GM18508 (cell line): ENCODE measurements around the gene BCAP31.
"Not testable (repeated sequence)": the region's sequence is repeated elsewhere in the genome, so short reads cannot be mapped to it uniquely, and the experiment has no call there.

Experiments used
- ATAC-seq: cut with Tn5 transposase; IDR thresholded peaks from one replicate; pipeline ENCODE4 v1.9.1; 2021; ENCODE audit warnings: moderate number of reproducible peaks; ENCODE audit not compliant: insufficient read depth, unreplicated experiment

BCAP31 gene

DNA sequence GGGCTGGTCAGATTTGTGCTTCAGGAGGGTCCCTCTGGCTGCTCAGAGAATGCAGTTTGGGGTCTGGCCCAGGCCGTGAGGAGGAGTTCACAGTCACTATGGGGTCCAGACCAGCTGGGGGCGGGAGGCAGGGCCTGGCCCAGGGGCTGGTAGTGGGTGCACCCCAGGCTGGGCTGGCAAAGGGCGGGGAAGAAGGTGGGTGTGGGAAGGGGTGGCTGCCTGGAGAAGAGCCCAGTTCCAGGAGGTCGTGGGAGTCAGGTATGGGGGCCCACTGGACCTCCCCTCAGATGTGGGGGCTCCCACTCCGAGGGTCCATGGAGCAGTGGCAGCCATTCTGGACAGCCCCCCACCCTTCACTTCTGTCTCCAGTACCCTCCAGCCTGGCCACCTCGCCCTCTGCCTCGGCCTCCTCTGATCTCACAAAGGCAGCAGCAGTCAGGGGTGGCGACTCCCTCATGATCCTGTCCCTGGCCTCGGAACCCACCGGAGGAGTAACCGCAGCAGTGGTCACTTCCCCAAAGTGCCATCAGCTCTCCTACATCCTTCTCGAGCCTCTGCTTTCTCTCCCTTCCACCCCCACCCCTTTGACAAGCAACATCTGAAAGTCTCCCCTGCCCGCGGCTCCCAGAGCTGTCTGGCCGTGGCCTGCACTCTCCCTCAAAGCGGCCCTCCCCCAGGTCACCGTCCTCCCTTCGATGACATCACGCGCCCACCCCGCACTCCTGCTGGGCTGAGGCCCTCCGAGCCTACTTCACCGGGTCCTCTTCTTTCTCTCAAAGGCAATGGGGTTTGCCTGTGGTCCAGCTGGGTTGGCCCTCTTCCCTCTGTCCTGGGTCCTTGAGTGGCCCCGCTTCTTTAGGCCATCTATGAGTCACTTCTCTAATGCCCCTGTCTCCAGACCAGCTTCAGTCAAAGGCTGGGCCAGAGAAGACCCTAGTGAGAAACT, 38.2 kb downstream of the BCAP31 start:
- no peak for ATAC-seq

DNA sequence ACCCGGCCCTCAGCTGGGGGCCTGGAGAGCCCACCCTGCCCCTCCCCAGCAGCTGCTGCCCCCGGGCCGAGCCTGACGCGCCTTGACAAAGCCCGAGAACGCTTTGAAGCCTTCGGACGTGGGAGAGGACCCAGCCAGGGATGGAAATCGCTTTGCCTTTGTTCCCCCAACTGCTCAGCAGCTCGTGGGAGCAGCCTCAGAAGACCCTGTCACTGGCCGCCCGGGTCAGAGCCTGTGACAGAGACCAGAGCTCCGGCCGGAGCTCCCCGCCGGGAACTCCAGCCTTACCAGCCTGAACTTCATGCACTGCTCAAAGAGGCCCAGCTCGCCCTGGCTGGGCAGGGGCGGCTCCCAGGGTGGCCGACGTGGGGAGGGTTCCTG, 39.0 kb downstream of the BCAP31 start:
- ATAC-seq, result no peak

DNA sequence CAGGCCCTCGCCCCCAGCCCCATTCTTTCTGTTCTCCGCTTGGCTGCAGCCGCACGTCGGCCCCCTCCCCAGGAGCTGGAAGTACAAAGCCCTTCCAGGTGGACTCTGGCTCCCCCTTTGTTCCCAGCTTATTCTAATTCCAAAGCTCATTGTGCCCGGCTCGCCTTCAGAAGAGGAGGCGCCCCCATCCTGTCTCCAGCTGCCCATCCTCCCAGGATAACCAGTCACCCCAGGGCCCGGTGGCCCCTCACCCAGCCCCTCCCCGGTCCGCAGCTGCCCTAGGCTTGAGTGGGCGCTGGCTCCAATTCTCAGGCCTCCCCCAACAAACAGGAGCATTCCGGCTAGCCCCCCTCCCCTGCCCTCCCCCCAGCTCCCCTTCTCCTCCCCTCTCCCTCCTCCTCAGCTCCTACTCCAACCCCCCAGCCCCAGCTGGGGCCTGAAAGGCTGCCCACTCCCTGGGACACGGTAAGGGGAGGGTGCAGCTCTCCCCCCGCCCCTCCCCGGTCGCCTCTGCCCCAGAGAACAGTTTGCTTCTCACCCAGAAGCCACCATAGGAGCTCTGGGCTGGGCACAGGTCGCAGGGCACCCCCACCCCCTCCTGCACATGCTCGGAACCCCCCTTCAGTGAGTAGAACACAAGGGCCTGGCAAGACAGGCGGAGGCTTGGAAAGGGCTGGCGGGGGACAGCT, 39.6 kb downstream of the BCAP31 start:
- no peak for ATAC-seq

DNA sequence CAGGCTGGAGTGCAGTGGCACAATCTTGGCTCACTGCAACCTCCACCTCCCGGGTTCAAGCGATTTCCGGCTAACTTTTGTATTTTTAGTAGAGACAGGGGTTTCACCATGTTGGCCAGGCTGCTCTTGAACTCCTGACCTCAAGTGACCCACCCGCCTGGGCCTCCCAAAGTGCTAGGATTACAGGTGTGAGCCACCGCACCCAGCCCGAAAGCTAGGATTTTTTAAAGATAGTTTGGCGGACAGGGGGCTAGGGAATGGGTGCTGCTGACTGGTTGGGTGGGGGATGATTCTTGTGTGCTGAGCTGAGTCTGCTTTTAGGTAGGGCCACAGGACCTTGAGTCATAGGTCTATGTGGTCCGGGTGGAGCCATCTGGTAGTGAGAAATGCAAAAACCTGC, 40.7 kb downstream of the BCAP31 start:
- ATAC-seq, result not testable (repeated sequence)

DNA sequence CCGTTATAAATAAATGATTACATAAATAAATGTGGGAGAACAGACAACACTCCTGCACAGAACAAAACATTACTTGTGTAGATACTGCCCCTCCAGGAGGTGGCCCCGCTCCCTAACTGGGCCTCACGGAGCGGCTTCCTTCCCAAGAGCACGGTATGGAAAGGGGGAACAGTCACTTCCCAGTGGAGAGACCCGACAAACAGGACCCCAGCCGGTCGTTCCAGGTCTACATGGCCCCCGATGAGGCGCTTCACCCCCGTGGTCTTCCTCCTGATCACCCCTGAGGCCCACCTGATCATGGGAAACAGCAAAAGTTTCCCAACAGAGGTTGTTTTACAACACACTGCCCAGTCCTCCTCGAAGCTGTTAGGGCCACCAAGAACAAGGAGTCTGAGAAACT, 43.0 kb downstream of the BCAP31 start:
- ATAC-seq, result no peak

DNA sequence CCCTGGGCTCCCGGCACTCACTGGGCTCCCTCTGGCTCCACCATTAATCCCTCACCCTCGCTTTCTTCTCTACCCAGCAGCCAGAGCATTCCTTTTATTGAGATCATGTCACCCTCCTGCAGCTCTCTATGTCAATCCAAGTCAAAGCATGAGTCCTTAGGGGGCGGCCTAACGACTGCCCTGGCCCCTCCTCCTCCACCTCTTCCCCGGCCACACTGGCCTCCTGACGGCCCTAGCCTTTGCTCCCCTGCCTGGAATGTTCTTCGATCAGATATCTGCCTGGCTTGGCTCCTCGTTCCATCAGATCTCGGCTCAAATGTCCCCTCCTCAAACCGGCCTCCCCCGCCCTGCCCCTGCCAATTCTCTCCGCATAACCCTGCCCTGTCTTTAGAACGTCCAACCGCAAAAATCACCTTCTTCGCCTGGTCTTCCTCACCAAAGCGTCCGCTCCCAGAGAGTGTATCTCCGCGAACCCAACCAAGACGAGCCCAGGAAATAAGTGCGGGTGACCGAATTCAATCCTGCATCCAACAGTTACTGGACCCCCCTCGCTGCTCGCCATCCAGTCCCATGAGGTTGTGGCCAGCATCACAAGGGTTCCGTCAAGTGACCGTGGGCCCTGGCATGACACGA, 49.9 kb downstream of the BCAP31 start:
- ATAC-seq, result no peak

DNA sequence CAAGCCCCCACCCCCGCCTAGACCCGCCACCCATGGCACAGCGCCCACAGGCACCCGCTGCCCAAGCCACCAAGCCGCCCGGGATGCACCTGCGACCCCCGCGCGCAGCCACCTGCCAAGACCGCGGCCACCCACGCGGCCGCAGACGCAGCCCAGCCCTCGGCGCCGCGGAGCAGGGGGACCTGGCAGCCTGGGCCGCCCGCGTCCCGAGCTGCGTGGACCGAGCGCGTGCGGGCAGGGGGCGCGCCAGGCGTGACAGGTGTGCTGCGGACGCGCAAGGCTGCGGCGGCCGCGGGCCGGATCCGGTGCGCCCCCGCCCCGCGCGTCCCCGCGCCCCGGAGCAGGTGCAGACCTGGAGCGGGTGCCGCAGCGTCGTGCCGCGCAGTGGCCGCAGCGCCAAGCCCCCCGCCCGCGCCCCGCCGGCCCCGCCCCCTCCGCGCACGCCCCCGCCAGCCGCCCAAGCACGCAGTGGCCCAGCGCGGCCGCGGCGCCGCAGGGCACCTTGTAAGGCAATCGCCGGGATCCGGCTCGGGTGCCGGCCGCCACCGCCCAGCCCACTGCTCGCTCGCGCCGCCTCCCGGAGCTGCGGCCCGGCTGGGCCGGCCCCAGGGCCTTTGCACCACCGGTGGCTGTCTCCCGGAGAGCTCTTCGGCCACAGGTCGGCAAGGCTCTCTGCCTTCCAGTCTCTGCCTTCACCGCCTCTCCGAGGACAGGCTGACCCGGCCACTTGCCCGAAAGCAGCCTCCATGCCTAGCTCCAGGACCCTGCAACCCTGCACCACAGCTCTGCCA, 50.6 kb downstream of the BCAP31 start, which contains the start of gene PNCK:
PNCK (minus strand) TSS at position 386 of the 791 bp plus-strand sequence. CDS start 737 bp downstream, outside the sequence.
- no peak for ATAC-seq

DNA sequence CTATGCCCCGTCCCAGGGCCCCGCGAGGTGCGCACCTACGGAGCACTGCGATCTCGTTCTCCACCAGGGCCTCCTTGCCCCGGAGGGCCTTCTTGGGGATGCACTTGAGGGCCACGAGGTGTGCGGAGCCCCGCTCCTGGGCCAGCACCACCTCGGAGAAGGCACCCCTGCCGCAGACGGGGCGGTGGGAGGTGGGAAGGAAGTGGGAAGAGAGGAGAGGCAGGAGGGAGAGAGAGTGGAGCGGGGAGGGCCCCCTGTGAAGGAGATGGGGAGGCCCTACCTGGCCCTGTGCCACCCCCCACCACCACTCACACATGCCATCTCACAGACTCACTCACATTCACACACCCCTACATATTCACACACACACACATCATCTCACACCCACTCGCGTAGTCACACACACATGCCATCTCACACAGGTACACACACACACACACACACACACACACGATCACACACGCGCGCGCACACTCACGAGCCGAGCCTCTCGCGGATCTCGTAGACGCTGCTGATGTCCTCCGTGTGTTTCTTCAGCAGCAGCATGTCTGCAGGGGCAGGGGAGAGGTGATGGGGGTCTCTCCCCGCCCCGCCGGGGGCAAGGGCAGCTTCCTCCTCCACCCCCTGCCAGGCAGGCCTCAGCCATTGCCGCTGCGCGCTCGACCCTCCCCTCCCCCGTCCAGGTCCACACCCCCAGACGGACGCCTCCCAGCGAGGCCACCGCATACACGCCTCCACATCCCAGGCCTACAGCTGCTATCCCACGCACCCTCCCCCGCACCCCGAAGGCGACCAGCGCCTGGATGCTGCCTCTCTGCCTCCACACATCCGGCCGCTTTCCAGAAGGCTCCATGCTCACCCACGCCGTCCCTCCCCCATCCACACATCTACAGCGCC, 51.4 kb downstream of the BCAP31 start:
- ATAC-seq, result no peak

DNA sequence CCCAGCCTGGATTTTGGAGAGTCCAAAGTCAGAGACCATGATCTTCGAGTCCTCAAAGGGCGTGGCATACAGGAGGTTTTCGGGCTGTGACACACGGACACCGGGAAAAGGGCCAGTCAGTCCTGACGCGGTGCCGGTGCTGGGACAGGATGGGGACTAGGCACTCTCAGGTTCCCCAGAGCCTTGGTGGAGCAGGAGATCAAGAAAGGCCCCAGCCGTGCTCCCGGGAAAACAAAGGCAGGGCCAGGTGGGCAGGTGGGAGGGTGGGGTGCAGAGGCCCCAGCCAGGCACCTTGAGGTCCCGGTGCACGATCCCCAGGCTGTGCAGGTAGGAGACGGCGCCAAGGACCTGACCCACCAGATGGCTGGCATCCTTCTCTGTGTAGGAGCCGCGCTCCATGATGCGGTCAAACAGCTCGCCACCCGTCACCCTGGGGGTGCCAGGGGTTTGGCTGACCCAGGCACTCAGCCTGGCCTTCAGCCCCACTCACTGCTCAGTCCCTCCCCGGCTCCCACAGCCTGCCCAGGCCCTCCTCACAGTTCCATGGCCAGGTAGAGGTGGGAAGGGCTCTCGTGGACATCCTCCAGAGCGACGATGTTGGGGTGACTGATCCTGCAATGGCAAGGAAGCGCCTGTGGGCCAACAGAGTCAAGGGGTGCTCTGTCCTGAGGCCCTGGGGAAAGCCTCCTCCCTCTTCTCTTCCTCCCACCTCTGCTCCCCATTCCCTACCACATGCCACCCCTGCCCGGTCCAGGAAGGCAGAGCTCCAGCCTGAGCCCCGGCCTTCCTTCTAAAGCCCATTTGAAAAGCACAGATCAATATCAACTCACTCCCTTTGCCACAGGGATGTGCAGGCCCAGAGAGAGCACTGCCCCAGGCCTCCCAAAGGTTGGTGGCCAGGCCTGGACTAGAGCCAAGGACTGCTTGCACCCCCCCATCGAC, 52.3 kb downstream of the BCAP31 start:
- ATAC-seq, result no peak

DNA sequence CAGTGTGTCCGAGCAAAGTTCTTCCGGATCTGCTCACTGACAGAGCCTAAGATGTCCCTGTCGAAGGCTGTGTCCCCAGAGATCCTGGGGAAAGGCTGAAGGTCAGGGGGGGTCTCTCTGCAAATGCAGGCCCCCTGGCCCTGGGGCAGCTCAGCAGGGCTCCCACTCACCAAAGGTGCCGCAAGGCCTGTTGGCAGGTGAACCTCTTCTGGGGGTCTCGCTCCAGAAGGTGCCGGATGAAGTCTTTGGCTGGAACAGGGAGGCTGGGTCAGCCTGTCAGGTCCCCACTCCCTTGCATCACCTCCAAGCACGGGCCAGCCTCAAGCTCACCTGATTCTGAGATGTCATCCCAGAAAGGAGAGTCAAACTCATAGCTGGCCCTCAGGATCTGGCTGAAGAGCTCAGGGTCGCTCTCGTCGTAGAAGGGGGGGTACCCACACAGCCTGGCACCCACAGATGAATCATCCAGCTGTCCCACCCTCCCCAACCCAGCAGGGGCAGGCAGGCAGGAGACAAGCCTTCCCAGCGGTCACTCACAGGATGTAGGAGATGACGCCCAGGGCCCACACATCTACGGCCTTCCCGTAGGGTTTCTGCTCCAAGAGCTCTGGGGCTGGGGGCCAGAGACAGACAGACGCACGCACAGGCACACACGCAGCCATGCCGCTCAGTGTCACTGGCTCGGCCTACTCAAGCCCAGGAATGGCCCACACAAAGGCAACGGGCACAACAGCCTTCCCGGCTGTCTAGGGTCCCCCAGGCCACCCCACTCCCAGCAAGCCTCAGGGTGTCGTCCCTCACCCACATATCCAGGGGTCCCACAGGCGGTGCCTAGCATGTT, 53.2 kb downstream of the BCAP31 start:
- no peak for ATAC-seq

DNA sequence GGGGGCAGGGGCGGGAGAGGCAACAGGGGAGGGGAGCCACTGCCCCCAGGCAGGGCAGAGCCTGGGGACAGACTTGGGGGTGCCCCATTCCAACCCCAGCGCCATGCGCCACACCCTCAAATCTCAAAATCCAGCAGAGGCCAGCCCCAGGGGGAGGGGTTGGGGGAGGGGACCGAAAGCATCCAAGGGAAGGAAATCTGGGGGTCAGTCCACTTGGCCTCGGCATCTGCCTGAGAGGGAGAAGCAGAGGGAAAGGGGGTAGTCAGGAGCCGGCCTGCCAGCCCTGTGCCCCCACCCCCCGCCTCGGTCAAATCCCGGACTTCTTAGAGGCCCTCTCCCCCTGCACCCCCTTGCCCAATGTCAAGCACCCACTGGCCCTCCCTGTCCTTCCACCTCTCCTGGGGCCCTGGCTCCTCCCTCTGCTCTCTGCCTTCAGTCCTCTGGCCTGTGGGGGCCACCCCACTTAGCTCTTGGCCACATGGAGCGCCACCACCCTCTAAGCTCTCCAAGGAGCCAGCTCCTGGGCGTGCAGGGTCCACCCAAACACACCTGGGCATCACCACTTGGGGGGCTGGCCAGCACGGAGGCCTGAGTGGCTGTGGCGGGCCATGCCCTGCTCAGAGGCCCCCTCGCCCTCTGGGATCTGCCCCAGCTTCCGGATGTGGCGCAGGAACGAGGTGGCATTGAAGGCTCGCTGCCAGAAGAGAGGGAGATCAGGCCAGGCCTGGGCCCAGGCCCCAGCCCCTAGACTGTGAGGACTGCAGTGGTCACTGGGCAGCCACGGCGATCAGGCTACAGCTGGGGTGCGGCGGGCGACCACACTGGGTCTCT, 54.1 kb downstream of the BCAP31 start:
- ATAC-seq, result no peak

DNA sequence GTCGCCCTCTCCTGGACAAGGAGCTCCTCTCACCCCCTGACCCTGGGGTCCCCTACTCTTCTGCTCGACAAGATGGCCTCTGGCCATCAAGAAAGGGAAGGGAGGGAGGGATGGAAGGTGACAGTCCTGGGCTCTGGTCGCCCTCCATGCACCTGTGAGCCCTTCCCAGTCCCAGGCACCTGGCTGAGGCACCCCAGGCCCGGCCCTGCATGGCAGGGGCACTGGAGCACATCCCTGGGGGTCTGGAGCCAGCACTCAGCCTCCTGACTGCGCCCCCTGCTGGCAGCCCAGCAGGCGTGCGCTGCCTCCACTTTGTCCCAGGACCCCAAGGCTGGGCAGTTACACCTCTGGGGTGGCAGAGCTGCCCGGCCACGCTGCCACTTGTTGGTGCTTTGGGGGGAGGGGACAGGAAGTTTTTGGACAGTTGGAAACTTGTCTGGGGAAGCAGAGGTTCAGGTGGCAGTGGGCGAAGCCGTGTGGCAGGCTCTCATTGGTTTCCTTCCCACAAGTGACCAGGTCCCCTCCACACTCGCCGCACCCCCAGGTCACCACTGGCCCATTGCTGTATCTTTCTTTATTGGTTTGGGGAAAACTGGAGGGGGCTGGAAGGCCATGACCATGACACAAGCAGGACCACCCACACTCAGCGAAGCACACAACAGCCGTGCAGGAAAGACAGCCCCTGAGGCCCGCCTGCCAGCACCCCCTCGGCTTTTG, 54.9 kb downstream of the BCAP31 start:
- ATAC-seq, result no peak

DNA sequence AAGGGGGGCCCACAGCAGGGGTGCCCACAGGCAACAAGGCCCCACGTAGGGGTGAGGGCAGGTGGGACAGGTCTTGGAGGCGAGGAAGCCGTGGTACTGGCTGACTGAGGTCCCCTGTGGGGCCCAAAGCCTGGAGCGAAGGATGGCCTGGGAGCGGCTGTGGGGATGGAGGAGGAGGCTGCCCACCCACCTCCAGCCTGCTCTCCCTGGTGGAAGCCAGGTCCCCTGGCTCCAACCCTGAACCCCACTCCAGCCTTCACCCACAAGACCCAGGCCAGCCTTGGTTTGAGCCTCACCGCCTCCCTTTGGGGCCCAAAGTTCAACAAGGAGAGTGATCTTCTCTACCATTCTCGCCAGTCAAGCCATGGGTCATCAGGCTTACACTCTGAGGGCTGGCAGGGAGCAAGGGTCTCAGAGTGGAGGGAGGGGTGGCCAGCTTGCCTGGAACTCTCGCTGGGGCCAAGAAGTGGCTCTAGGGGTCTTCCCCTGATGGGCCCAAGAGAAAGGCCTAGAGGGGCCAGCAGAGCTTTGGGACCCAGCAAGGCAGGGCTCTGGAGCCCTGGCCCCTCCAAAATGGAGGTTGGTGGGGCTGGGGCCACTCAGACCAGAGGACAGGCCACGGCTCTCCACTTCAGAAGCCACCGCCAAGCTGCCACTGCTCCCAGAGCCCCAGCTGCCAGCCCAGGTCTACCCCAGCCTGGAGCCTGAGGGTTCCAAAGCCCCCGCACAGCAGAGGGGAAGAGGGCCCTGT, 55.6 kb downstream of the BCAP31 start:
- no peak for ATAC-seq

DNA sequence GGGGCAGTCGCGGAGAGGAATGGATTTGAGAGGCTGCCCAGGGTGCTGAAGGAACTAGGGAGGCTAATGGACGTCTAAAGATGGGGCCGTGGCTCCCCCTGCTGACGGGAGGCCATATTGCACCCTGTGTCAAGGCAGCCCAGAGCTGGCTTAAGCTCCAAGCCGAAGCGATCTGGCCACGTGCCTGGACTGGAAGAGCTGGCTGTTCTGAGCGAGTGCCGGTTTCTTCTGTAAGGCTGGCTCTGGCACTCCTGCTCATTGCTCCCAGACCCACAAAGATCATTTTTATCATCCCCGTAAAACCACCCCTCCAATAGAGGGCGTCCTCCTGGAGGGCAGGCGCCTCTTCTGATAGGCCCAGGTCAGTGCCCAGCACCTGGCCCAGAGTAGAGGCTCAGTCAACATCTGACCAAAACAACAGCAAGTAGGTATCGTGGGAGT, 56.2 kb downstream of the BCAP31 start:
- ATAC-seq, result no peak

DNA sequence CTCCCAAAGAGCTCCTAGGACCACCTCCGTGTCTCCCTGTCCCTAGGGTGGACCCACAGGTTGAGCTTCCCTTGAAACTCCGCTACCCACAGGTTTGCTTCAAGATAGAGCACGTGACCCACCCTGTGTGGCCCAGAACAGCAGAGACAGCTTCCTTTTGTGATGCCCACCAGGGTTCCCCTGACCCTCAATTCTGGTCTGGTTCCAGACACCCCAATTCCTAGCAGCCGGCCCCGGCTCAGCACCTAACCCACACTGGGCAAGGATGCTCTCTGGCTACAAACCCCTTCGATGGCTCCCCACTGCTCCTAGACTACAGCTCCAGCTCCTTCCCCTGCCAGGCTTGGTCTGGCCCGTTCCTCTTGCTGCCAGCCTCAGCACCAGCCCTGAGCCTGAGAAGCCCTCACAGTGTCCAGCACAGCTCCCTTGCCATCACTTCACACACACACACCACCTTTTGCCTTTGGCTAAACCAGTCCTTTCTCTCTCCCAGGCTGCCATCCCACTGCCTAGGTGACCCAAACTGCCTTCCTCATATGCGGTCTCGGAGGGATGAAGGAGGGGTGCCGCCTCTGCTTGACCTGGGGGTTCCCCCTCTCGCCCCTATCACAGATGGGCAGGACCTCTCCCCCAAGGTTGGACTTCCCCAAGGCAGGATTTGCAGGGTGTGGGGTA, 56.8 kb downstream of the BCAP31 start:
- ATAC-seq, result no peak
